ENCODE results near the gene MARK3. TPM values are rescaled to one million over a fixed set of nuclear protein-coding genes. Genes with fewer than 3 reads are reported as not detected.

Gene MARK3
- total RNA-seq, 1 donor from 2014 or later, result 81.4 TPM

GRCh38 chr14:103543140-103543539 lies 157.9 kb downstream of the MARK3 start:
- H3K9me3 Mint-ChIP-seq, result no peaks in the 10 kb centered on the region
- DNase-seq (ENCODE audit: low spot score), result no peak
- no peaks in the 10 kb centered on the region for H3K4me1 Mint-ChIP-seq (ENCODE audit: low read depth)
- H3K36me3 Mint-ChIP-seq (ENCODE audit: low read depth), result no peaks in the 10 kb centered on the region
- no peak overlapping the region for H3K27ac Mint-ChIP-seq
- intact Hi-C loops (cut with micrococcal nuclease), result no loop called here
- H3K4me3 Mint-ChIP-seq (ENCODE audit: low read depth), result no peak overlapping the region
- H3K27me3 Mint-ChIP-seq (ENCODE audit: low read depth), result no peaks in the 10 kb centered on the region

- no peaks in the 10 kb centered on the region for H3K4me1 Mint-ChIP-seq (ENCODE audit: low read depth)
- no peak for DNase-seq (ENCODE audit: low spot score)
- no peak overlapping the region for H3K4me3 Mint-ChIP-seq (ENCODE audit: low read depth)
- no peaks in the 10 kb centered on the region for H3K36me3 Mint-ChIP-seq (ENCODE audit: low read depth)
- no peaks in the 10 kb centered on the region for H3K27me3 Mint-ChIP-seq (ENCODE audit: low read depth)
- H3K27ac Mint-ChIP-seq, result no peak overlapping the region
- intact Hi-C loops (cut with micrococcal nuclease), result no loop called here
- H3K9me3 Mint-ChIP-seq, result no peaks in the 10 kb centered on the region
These were observed 158.6 kb downstream of the MARK3 start for GRCh38 chr14:103543721-103544387.

GRCh38 chr14:103544388-103545218 lies 159.4 kb downstream of the MARK3 start:
- DNase-seq (ENCODE audit: low spot score), result no peak
- no peaks in the 10 kb centered on the region for H3K27me3 Mint-ChIP-seq (ENCODE audit: low read depth)
- no peaks in the 10 kb centered on the region for H3K36me3 Mint-ChIP-seq (ENCODE audit: low read depth)
- no peaks in the 10 kb centered on the region for H3K4me1 Mint-ChIP-seq (ENCODE audit: low read depth)
- H3K4me3 Mint-ChIP-seq (ENCODE audit: low read depth), result no peak overlapping the region
- intact Hi-C loops (cut with micrococcal nuclease), result no loop called here
- H3K27ac Mint-ChIP-seq, result no peak overlapping the region
- no peaks in the 10 kb centered on the region for H3K9me3 Mint-ChIP-seq

- no peak for DNase-seq (ENCODE audit: low spot score)
- intact Hi-C loops (cut with micrococcal nuclease), result no loop called here
- Mint-ChIP-seq H3K36me3 (ENCODE audit: low read depth) (no peaks in the 10 kb centered on the region), H3K27ac (no peak overlapping the region), H3K27me3 (ENCODE audit: low read depth) (no peaks in the 10 kb centered on the region), H3K9me3 (no peaks in the 10 kb centered on the region), H3K4me1 (ENCODE audit: low read depth) (no peaks in the 10 kb centered on the region), H3K4me3 (ENCODE audit: low read depth) (no peak overlapping the region)
These were observed 160.2 kb downstream of the MARK3 start for GRCh38 chr14:103545219-103545914.

GRCh38 chr14:103545915-103546651 lies 160.9 kb downstream of the MARK3 start:
- no peak overlapping the region for H3K4me3 Mint-ChIP-seq (ENCODE audit: low read depth)
- no peaks in the 10 kb centered on the region for H3K9me3 Mint-ChIP-seq
- no peak overlapping the region for H3K27ac Mint-ChIP-seq
- H3K4me1 Mint-ChIP-seq (ENCODE audit: low read depth), result no peaks in the 10 kb centered on the region
- no peaks in the 10 kb centered on the region for H3K27me3 Mint-ChIP-seq (ENCODE audit: low read depth)
- intact Hi-C loops (cut with micrococcal nuclease), result loop anchor here (1.0 kb wide), 2 partner anchors 28 to 46 kb away; no protein-coding TSS in a partner anchor
- no peak for DNase-seq (ENCODE audit: low spot score)
- H3K36me3 Mint-ChIP-seq (ENCODE audit: low read depth), result no peaks in the 10 kb centered on the region

GRCh38 chr14:103546652-103547454 lies 161.6 kb downstream of the MARK3 start:
- Mint-ChIP-seq H3K36me3 (ENCODE audit: low read depth) (no peaks in the 10 kb centered on the region), H3K27me3 (ENCODE audit: low read depth) (no peaks in the 10 kb centered on the region), H3K4me3 (ENCODE audit: low read depth) (no peak overlapping the region), H3K27ac (no peak overlapping the region), H3K9me3 (no peaks in the 10 kb centered on the region), H3K4me1 (ENCODE audit: low read depth) (no peaks in the 10 kb centered on the region)
- intact Hi-C loops (cut with micrococcal nuclease), result loop anchor here (1.0 kb wide), 2 partner anchors 29 to 47 kb away; no protein-coding TSS in a partner anchor
- DNase-seq (ENCODE audit: low spot score), result peak; percentile 59

- Mint-ChIP-seq H3K4me3 (ENCODE audit: low read depth) (no peak overlapping the region), H3K9me3 (no peaks in the 10 kb centered on the region), H3K4me1 (ENCODE audit: low read depth) (no peaks in the 10 kb centered on the region), H3K27ac (no peak overlapping the region), H3K27me3 (ENCODE audit: low read depth) (no peaks in the 10 kb centered on the region), H3K36me3 (ENCODE audit: low read depth) (no peaks in the 10 kb centered on the region)
- intact Hi-C loops (cut with micrococcal nuclease), result no loop called here
- DNase-seq (ENCODE audit: low spot score), result no peak
These were observed 162.3 kb downstream of the MARK3 start for GRCh38 chr14:103547455-103547940.

GRCh38 chr14:103547941-103548462 lies 162.8 kb downstream of the MARK3 start:
- DNase-seq (ENCODE audit: low spot score), result no peak
- Mint-ChIP-seq H3K4me3 (ENCODE audit: low read depth) (no peak overlapping the region), H3K36me3 (ENCODE audit: low read depth) (no peaks in the 10 kb centered on the region), H3K27ac (no peak overlapping the region), H3K27me3 (ENCODE audit: low read depth) (no peaks in the 10 kb centered on the region), H3K9me3 (no peaks in the 10 kb centered on the region), H3K4me1 (ENCODE audit: low read depth) (no peaks in the 10 kb centered on the region)
- intact Hi-C loops (cut with micrococcal nuclease), result no loop called here

DNA sequence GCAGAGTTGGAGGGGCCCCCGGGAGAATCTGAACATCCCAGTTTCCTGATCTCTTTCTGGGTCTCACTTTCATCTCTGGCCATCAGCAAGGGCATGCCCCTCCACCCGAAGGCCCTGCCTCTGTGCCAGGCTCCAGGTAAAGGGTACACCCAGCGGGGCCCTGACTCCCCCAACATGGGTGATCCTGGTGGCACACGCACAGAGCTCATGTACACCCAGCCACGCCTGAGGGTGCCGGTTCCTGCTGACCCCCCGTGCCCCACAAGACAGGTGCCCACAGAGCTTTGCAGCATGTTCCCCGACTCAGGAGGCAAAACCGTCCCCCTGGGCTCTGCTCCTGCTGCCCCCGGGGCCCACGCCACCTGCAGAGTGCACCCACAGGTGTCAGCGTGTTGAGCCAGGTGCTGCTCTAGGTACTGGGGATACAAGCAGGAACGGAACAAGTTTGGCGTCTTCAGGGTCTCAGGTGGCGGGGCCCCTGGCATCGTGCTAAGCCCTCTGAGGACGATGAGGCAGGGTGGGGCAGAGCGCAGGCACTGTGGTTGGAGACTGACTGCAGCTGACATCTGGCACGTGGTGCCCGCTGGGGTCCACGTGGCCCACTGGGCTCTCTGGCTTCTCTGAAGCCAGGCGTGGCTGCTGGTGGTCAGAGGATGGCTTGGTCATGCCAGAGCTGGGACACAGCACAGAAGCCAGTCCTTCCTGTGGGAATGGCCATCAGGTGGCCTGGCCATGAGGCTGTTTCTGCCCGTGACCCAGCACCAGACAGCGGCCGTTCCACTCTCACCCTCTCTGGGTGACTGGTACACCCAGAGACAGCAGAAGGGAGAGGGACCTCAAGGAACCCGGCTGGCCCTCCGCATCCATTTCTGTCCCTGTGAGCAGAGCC lies 163.5 kb downstream of the MARK3 start:
- intact Hi-C loops (cut with micrococcal nuclease), result no loop called here
- H3K36me3 Mint-ChIP-seq (ENCODE audit: low read depth), result no peaks in the 10 kb centered on the region
- H3K9me3 Mint-ChIP-seq, result no peaks in the 10 kb centered on the region
- no peaks in the 10 kb centered on the region for H3K4me1 Mint-ChIP-seq (ENCODE audit: low read depth)
- no peak overlapping the region for H3K27ac Mint-ChIP-seq
- no peak for DNase-seq (ENCODE audit: low spot score)
- H3K4me3 Mint-ChIP-seq (ENCODE audit: low read depth), result no peak overlapping the region
- H3K27me3 Mint-ChIP-seq (ENCODE audit: low read depth), result no peaks in the 10 kb centered on the region

GRCh38 chr14:103549361-103550311 lies 164.4 kb downstream of the MARK3 start:
- Mint-ChIP-seq H3K4me1 (ENCODE audit: low read depth) (no peaks in the 10 kb centered on the region), H3K27ac (no peak overlapping the region), H3K9me3 (no peaks in the 10 kb centered on the region), H3K36me3 (ENCODE audit: low read depth) (peaks cover under 1% of the 10 kb centered on the region), H3K4me3 (ENCODE audit: low read depth) (no peak overlapping the region), H3K27me3 (ENCODE audit: low read depth) (no peaks in the 10 kb centered on the region)
- intact Hi-C loops (cut with micrococcal nuclease), result no loop called here
- no peak for DNase-seq (ENCODE audit: low spot score)
